Adipose tissue (tissue), 3 donors: ENCODE measurements around the gene AGO1. TPM values are rescaled to one million over a fixed set of nuclear protein-coding genes. Genes with fewer than 3 reads are reported as not detected.
"Not testable (repeated sequence)": the region's sequence is repeated elsewhere in the genome, so short reads cannot be mapped to it uniquely, and the experiment has no call there.

ENCODE experiments used
- H3K27ac ChIP-seq: one replicate; pipeline ENCODE4 v1.5.1; 2013; ENCODE audit warnings: low read depth, low read length
- WGBS, 3 donors: extraction: QIAGEN DNeasy Blood & Tissue Kit; methylation state at CpG; one replicate each; pipeline ENCODE4 v1.1.7; 2013; 5-methylcytosine and 5-hydroxymethylcytosine counted together
- polyA plus RNA-seq, 3 donors: library from polyadenylated mRNA; stranded (reverse); fragments of 200-250 nt; gene quantifications; one replicate each; pipeline ENCODE4 v1.2.3, GENCODE V29; 2013
- donor health status: healthy with polysubstance abuse.
- donor health status: Bipolar disorder and iron deficiency.
- donor health status: healthy.

Gene AGO1
- polyA plus RNA-seq, 3 donors, result 3.0 to 4.7 (median 4.1) TPM

DNA sequence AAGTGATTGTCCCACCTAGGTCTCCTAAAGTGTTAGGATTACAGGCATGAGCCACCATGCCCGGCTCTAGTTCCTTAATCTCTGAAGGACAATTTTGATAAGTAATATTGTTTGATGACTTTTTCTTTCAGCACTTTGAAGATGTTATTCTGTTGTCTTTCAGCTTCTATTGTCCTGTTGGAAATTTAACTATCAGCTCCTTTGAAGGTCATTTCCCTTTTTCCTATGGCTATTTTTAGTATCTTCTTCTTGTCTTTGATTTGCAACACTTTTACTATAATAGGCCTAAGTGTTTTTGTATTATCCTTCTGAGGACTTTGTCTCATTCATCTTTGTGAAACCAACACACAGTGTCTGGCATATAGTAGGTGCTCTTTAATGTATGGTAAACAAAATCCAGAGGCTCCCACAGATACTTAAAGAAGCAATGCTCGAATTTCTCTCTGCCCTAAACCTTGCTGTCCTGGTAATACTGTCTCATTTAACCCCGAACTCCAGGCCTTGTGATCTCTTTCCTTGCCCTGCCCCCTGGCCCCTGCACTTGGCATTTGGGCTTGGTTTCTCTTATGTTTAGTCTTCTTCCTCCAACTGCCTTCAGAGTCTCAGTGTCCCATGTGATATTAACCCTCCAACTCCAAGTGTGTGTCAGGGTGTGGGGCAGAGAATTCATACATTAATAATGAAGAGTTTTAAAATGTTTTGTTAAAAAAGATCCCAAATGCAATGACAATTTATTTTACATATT is 19.0 kb upstream of the AGO1 start:
- WGBS, 3 donors, result 46 to 71% (median 54%) methylated on average over 3 of the region's 3 CpGs
- no peak overlapping the region for H3K27ac ChIP-seq

DNA sequence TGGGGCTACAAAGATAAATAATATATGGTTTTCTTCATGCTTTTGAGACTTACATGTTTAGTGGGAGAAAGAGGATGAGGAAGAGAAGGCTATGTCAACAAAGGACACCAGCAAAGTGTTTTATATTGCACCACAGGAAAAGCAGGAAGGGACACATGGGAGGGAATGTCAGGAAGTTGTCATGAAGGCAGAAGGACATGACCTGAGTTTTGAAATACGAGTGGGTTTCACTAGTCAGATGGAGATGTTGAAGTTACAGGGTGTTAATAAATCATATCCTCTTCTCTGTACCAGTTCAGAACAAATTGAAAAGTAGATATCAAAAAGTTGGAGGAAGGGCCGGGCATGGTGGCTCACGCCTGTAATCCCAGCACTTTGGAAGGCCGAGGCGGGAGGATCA is 18.2 kb upstream of the AGO1 start:
- no peak overlapping the region for H3K27ac ChIP-seq
- WGBS, 3 donors, result 67 to 95% (median 71%) methylated on average over 5 of the region's 5 CpGs

DNA sequence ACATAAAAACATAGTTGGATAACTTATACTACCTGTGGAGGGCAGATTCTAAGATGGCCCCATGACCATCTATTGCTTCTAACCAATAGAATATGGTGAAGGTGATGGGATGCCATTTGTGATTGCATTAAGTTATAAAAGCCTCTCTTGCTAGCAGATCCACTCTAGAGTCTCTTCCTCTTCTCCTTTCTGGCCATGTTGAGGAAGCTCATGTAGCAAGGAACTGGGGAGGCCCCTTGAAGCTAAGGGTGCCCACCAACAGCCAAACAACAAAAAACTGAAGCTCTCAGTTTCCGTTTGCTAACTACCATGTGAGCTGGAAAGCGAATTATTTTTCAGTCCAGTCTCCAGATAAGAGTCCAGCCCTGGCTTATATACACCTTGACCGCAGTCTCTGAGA is 16.0 kb upstream of the AGO1 start:
- H3K27ac ChIP-seq, result no peak overlapping the region
- WGBS, 3 donors, result 50 to 78% (median 65%) methylated on average over 3 of the region's 3 CpGs

DNA sequence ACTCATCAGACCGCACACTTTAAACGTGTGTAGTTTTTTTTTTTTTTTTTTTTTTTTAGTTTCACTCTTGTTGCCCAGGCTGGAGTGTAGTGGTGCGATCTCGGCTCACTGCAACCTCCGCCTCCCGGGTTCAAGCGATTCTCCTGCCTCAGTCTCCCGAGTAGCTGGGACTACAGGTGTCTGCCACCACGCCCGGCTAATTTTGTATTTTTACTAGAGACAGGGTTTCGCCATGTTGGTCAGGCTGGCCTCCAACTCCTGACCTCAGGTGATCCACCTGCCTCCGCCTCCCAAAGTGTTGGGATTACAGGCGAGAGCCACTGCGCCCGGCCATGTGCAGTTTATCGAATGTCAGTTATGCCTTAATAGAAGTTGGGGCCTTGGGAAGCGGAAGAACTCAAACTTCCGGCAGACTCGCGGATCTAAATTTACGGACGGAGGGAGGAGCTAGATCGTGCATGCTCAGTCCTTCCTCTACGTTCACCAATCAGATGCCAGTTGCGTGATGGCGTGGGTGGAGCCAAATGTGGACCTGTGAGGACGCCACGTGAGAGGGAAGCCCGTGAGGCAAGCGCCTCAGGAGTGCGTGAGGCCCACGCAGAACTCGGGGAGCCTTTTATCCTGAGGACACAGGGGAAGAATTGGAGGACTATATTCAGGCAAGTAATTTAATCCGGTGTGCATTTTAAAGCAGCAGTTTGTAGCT is 13.6 kb upstream of the AGO1 start:
- WGBS, 3 donors, result 90 to 93% (median 90%) methylated on average over 29 to 34 of the region's 34 CpGs

DNA sequence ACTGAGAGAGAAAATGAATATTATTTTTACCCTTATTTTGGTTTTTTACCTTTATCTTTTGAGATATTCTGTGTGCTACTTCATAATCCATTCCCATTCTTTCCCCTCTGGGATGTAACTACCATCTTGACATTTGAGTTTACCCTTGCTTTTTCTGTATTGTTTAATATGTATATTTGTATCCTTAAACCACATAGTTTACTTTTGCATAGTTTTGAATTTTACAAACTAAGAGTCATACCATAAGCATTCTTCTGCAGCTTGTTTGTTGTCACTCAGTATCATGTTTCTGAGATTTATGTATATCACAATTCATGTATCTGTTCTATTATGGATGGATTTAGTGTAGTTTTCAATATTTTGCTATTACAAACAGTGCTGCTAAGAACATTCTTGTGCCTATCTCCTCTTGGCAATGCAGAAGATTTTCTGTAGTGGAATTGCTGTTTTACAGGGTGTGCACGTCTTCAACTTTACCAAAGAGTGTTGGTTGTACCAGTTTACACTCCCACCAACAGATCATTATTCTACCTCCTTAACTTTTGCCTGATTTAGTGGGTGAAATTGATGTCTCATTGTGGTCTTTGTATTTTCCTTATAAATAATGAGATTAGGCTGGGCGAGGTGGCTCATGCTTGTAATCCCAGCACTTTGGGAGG is 12.2 kb upstream of the AGO1 start:
- H3K27ac ChIP-seq, result no peak overlapping the region
- WGBS, 3 donors, result 68 to 92% (median 87%) methylated on average over 2 of the region's 2 CpGs

More for the DNA sequence above, 13.6 kb upstream of the AGO1 start:
- H3K27ac ChIP-seq, result not testable (repeated sequence)

DNA sequence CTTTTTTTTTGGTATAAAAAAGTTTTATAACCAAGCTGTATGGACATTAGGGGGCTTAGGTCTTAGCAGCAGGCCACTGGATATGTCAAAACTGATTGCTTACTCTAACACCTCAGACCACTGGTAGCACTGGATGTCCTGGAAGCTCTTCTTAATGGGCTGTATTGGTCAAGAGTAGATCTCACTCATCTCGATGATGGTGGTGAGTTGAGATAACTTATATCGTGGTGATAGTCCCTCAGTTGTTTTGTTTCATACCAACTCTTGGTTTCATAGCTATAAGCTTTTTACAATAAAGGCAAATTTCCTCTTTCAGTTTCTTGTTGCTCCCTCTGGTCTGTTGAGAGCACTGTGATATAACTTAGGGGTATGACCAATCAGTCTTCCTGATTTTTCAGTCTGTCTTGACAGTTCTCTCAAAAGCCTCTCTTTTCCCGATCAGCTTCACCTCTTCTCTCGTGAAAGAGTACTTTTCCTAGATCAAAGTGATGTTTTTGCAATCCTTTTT is 9.7 kb upstream of the AGO1 start:
- WGBS, 3 donors, result 81 to 86% (median 82%) methylated on average over 4 of the region's 4 CpGs
- H3K27ac ChIP-seq, result no peak overlapping the region

DNA sequence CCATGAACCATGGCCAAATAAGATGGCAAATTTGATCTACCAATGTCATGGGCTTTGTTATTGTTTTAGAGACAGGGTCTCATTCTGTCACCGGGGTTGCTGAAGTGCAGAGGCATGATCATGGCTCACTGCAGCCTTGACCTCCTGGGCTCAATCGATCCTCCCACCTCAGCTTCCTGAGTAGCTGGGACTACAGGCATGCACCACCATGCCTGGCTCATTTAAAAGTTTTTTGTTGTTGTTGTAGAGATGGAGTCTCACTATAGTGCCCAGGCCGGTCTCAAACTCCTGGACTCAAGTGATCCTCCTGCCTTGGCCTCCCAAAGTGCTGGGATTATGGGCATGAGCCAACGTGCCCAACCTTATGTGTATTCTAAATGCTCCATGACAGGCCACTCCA is 8.9 kb upstream of the AGO1 start:
- not testable (repeated sequence) for H3K27ac ChIP-seq
- WGBS, 3 donors, result 80 to 85% (median 80%) methylated on average over 4 of the region's 4 CpGs

DNA sequence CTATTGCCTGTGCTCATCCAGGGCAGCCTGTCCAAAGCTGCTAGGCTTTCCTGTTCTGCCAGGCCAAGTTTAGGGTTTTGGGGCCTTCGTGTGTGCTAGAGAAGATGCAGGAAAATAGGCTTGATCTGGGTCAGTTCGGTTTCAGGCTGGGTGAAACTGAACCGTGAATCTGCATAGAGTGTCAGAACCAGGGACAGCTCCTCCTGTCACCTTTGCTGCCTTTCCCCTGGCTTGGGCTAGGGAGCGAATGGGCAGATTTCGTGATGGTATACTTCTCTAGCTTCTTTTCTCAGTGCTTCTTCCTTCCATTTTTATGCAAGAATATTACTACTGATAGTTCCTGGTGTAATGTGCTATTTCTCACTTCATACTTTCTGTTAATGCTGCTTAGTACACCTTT is 6.0 kb upstream of the AGO1 start:
- whole genome bisulfite sequencing, 3 donors, result 48 to 55% (median 51%) methylated on average over 5 of the region's 5 CpGs
- no peak overlapping the region for H3K27ac ChIP-seq

DNA sequence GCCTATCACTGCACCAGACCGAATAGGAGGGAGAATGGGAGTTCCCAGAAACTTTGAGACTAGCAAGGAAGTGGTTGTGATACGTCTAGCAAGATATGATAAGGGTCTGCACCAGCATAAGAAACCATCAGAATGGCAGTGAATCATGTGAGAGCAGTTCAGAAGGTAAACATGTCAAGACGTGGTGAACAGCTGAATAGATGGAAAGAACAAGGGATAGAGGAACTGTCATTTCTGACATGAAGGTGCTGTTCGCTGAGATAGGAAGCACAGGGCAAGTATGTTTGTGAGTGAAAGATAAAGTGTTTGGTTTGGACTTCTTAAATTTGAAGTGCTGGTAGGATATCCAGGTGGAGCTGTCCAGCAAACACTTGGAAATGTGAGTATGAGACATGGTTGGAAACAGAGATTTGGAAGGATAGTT is 1.1 kb upstream of the AGO1 start:
- no peak overlapping the region for H3K27ac ChIP-seq
- 35 to 50% (median 45%) methylated on average over 4 of the region's 4 CpGs for WGBS, 3 donors

DNA sequence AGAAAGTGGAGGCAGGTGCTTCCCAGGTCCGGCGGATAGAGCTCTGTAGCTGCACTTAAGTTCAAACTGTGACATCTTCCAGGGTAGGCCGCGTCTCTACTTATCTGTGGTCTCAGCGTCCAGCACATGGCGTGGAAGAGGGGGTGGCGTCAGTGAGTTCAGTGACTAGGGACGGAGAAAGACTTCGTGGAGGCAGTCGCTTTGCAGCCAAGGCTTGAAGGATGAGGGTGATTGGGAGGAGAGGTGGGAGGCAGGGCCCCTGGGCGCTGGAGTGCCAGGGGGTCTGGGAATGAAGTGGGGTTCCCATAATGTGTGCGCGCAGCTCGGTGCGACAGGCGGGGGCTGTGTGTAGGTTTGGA is 444 bp upstream of the AGO1 start:
- WGBS, 3 donors, result 47 to 55% (median 54%) methylated on average over 15 to 16 of the region's 16 CpGs
- H3K27ac ChIP-seq, result no peak overlapping the region

DNA sequence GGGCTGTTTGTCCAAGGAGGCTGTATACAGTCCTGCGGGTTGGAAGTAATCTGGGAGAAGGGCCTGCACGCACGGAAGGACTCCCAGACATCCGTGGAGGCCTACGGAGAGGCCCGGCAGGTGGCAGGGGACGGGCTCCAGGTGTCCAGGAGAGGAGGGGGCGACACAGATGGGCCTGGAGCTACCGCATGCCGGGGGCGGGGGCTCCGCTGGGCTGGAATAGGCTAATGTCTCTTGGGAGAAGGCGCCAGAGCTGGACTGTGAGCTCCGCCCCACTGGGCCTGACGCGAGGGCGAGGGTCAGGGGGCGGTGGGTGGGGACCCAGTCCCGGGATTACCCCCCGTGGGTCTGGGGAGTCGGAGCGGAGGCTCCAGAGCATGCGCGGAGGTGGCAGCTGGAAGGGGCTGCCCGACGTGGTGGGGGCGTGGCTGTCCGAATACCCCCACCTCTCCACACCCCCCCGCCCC is 659 bp downstream of the AGO1 start:
- no peak overlapping the region for H3K27ac ChIP-seq
- WGBS, 3 donors, result 1 to 2% (median 1%) methylated on average over 26 to 29 of the region's 29 CpGs

DNA sequence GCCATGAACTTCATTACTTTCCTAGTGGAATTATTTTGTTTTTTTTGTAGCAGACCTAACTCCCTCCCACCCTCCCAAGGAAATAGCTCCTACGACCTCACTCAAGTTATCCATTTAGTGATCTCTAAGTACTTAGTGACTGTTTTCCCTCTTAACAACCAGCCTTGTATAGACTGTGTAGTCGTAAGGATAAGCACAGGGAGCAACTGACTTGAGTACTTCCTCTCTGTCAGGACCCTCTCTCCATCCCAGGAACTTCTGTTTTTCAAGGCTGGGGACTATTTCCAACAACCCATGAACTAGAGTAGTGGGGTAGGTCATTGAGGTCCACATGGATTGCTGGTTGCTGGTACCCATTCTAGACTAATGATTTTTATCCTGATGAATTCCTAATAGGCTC is 1.9 kb downstream of the AGO1 start:
- H3K27ac ChIP-seq, result no peak overlapping the region
- 49 to 51% (median 50%) methylated on average over 2 of the region's 2 CpGs for WGBS, 3 donors

DNA sequence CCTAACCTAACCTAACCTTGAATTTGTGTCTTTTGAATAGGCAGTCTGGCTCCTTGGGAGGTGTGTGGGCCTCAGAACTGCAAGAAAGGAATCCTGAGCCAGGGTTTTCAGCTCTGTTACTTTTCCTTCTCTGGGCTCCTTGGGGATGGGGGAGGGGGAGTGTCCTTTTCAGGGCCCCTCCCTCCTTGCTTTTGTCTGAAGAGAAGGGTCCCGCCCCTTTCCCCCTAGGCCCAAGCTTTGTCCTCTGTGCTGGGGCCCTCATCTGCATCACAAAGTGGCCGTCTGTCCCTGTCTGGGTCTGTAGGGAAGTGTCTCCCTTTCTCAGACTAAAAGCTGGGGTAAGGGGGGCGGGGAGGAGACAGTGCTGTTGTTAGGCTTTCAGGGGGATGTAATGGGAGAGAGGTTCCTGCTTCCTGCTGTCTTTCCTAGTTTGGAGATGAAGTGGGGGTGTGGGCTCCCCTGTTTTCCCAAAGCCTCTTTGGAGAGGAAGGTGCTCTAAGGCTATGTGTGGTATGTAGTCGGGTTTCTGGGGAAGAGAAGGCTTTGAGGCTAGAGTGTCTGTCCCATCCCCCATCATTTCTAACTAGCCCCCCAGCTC is 3.1 kb downstream of the AGO1 start:
- H3K27ac ChIP-seq, result no peak overlapping the region
- WGBS, 3 donors, result 56% methylated on average over 4 of the region's 4 CpGs

DNA sequence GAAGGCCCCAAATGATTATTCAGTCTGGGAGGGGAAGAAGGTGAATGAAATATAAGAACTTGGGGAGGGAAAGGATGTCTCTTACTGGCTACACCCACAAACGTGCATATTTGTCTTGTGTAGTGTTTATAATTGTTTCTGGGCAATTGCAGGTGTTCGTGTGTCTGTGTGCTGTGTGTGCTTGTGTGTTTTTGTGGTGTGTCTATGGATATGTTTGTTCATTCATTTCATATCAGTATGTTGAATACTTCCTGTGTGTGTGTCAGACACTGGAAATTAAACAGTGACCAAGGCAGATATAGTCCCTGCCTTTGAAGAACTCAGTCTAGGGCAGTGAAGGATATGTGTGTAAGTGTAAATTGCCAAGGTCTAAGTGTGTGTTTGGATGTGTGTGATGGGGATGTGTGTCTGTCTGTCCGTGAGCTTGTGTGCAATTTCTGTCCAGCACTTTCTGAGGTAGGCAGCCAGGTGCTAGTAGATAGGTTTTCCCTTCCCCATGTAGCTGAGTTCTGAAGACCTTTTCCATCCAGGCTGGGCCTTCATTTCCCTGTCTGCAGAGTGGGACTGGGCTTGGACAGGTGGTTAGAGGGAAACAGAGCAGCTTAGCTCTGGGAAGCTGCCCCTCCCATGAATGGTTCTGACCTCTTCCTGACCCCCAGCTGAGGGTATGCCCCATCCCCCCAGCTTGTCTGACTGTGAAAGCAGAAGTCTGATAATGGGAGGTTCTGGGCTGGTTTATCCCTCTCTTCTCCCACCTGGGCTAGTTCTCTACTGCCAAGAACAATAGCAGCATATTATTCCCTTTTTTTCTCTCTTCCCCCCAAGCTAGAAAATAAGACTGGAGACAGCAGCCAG is 3.8 kb downstream of the AGO1 start:
- H3K27ac ChIP-seq, result no peak overlapping the region
- WGBS, 3 donors, result 32 to 48% (median 37%) methylated on average over 3 of the region's 3 CpGs

DNA sequence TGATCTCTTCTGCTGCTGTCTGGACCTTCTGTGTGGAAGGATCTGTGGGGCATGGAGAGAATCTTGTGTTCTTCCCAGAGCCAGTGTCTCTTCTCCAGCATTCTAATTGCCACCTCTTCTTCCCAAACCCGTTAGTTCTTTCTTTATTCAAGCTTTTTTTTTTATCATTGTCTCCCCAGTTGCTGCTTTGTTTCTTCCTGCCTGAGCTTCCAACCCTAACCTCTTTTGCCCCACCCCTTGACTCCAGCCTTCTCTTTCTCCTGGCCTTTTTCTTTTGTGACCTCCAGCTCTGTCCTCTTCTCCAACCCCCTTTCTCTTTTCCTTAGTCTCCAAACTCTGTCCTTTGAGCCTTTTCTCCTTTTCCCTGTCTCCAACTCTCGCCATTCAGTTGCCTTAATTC is 4.5 kb downstream of the AGO1 start:
- 72 to 85% (median 85%) methylated on average over 2 of the region's 2 CpGs for WGBS, 3 donors
- no peak overlapping the region for H3K27ac ChIP-seq

DNA sequence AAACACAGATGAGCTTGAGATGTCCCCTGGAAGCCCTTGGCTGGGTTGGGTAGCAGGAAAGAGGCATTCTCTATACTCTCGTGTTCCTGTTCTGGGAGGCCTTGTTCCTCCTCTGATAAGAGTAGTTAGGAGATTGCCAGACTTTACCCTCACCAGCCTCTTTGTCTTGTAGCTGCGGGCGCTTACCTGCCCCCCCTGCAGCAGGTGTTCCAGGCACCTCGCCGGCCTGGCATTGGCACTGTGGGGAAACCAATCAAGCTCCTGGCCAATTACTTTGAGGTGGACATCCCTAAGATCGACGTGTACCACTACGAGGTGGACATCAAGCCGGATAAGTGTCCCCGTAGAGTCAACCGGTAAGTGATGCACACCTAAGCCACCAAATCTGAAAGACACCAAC is 5.2 kb downstream of the AGO1 start:
- 73 to 90% (median 89%) methylated on average over 11 of the region's 11 CpGs for WGBS, 3 donors
- no peak overlapping the region for H3K27ac ChIP-seq

DNA sequence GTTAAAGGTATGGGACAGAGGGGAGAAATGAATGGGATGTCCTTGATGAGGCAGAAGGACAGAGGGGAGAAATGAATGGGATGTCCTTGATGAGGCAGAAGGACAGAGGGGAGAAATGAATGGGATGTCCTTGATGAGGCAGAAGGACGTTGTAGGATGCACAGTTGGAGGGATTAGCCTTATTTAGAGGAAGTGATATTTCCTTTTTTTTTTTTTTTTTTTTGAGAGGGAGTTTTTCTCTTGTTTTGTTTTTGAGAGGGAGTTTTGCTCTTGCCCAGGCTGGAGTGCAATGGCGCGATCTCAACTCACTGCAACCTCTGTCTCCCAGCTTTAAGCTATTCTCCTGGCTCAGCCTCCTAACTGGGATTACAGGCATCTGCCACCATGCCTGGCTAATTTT is 6.0 kb downstream of the AGO1 start:
- 60 to 85% (median 72%) methylated on average over 3 of the region's 3 CpGs for WGBS, 3 donors
- H3K27ac ChIP-seq, result not testable (repeated sequence)
